Keratinocyte (primary cell): ENCODE results near the gene DNAAF8. TPM values are rescaled to one million over a fixed set of nuclear protein-coding genes. Genes with fewer than 3 reads are reported as not detected.

Experiments
- DNase-seq: peaks from one replicate; pipeline ENCODE4 v3.0.0-alpha.2; 2011; ENCODE audit warnings: low read depth, missing footprints, low spot score
- FAIRE-seq: peaks from 2 replicates; lab custom pipeline; 2011; peaks lifted over from hg19 to GRCh38; lab: Jason Lieb, UNC
- H2AFZ ChIP-seq: 2 replicates; pipeline ENCODE4 v1.6.0; 2012; ENCODE audit warnings: low read length, control low read depth, inconsistent platforms; ENCODE audit not compliant: control insufficient read depth
- H3K27ac ChIP-seq: 2 replicates; pipeline ENCODE4 v1.5.1; 2011; ENCODE audit warnings: low read length; ENCODE audit not compliant: control insufficient read depth, insufficient read depth
- H3K27me3 ChIP-seq: 3 replicates; pipeline ENCODE4 v1.6.0; 2011; ENCODE audit warnings: low read length; ENCODE audit not compliant: control insufficient read depth, insufficient read depth; ENCODE audit errors: extremely low read depth
- H3K36me3 ChIP-seq, 2 experiments: 2 replicates in 1 of 2; 3 replicates in 1 of 2; pipeline ENCODE4 v1.5.1; 2011; ENCODE audit warnings: low read length in 2 of 2, mild to moderate bottlenecking in 1 of 2; ENCODE audit not compliant: control insufficient read depth in 2 of 2, insufficient read depth in 2 of 2; ENCODE audit errors: extremely low read depth in 1 of 2
- H3K4me1 ChIP-seq: 3 replicates; pipeline ENCODE4 v1.5.1; 2011; ENCODE audit warnings: low read length; ENCODE audit not compliant: control insufficient read depth, insufficient read depth; ENCODE audit errors: extremely low read depth
- H3K4me2 ChIP-seq: 3 replicates; pipeline ENCODE4 v1.6.0; 2011; ENCODE audit warnings: low read depth, low read length; ENCODE audit not compliant: control insufficient read depth, insufficient read depth; ENCODE audit errors: extremely low read depth
- H3K4me3 ChIP-seq, 3 experiments: fragments of 200-600 bp in 1 of 3; sonication (generic) in 1 of 3; 2 replicates in 2 of 3; 3 replicates in 1 of 3; pipeline ENCODE4 v1.5.1; 2011 to 2016; ENCODE audit warnings: low read length in 3 of 3, mild to moderate bottlenecking in 3 of 3, control low read depth in 2 of 3, inconsistent platforms in 1 of 3, low read depth in 1 of 3, mixed read lengths in 1 of 3, mixed run types in 1 of 3, moderate library complexity in 1 of 3; ENCODE audit not compliant: control insufficient read depth in 2 of 3, insufficient read depth in 2 of 3; ENCODE audit errors: extremely low read depth in 1 of 3
- H3K79me2 ChIP-seq: 2 replicates; pipeline ENCODE4 v1.6.0; 2012; ENCODE audit warnings: low read length; ENCODE audit not compliant: control insufficient read depth, insufficient read depth
- H3K9ac ChIP-seq: 3 replicates; pipeline ENCODE4 v1.6.0; 2011; ENCODE audit warnings: low read length; ENCODE audit not compliant: control insufficient read depth, insufficient read depth; ENCODE audit errors: extremely low read depth
- H3K9me1 ChIP-seq: 3 replicates; pipeline ENCODE4 v1.6.0; 2011; ENCODE audit warnings: low read length; ENCODE audit not compliant: control insufficient read depth, insufficient read depth; ENCODE audit errors: extremely low read depth
- H3K9me3 ChIP-seq: 2 replicates; pipeline ENCODE4 v1.5.1; 2012; ENCODE audit warnings: low read depth, low read length; ENCODE audit not compliant: control insufficient read depth
- H4K20me1 ChIP-seq: 3 replicates; pipeline ENCODE4 v1.6.0; 2011; ENCODE audit warnings: low read length; ENCODE audit not compliant: control insufficient read depth, insufficient read depth; ENCODE audit errors: extremely low read depth
- CTCF ChIP-seq, 3 experiments: IDR thresholded peaks in 1 of 3; conservative IDR thresholded peaks in 1 of 3; optimal IDR thresholded peaks in 1 of 3; 2 replicates in 2 of 3; 3 replicates in 1 of 3; pipeline versions ENCODE3 to v1.5.1; 2011; ENCODE audit warnings: low read length in 3 of 3, mild to moderate bottlenecking in 3 of 3, moderate library complexity in 2 of 3, control low read depth in 1 of 3, inconsistent platforms in 1 of 3; ENCODE audit not compliant: insufficient read depth in 2 of 3; ENCODE audit errors: extremely low read depth in 1 of 3
- EZH2 ChIP-seq: IDR thresholded peaks from one replicate; pipeline ENCODE4 v1.6.1; 2012; ENCODE audit warnings: inconsistent platforms, mild to moderate bottlenecking, low read length, moderate library complexity
- dilution Hi-C: fragments of 300-500 bp; cut with MboI; formaldehyde crosslinking; loops from one replicate; pipeline ENCODE4 v1.7.0; 2020; ENCODE audit warnings: low sequenced_read_pairs; ENCODE audit not compliant: extremely low pct_ligation_motif_present
- polyA plus RNA-seq, 5 experiments: library from polyadenylated mRNA; depleted of rRNA in 3 of 5; stranded (reverse) in 3 of 5; stranded (forward) in 1 of 5; unstranded in 1 of 5; fragments of >200 nt; gene quantifications; 1 replicate in 1 of 5; 2 replicates in 3 of 5; 3 replicates in 1 of 5; pipeline versions ENCODE4 v1.2.1 to v1.2.3, GENCODE V29; 2011 to 2012; ENCODE audit warnings: missing spikeins in 2 of 5, low read depth in 1 of 5, low replicate concordance in 1 of 5

Gene DNAAF8
- polyA plus RNA-seq, 1 donor (not counting 4 experiments of a cell fraction or from before 2014, with no cell fraction given), result 0.26 TPM

- DNase-seq (no peak), FAIRE-seq (no peak)
- no peaks in the 10 kb centered on the region for H3K79me2 ChIP-seq
- H3K4me2 ChIP-seq, result peak overlapping the region; percentile 54
- no peak for TF ChIP-seq EZH2
- TF ChIP-seq CTCF (optimal IDR thresholded peaks at IDR 0.05 in 1 of 3, IDR thresholded peaks at IDR 0.05 in 1 of 3, conservative IDR thresholded peaks at IDR 0.05 in 1 of 3; ENCODE audit: extremely low read depth in 1 of 3, insufficient read depth in 2 of 3, low read length in 3 of 3), result peak in 2 of 3 experiments; percentile 6 to 8
- H4K20me1 ChIP-seq, result no peaks in the 10 kb centered on the region
- peaks cover 10 to 23% of the 10 kb centered on the region in 2 experiments for H3K36me3 ChIP-seq
- H3K9ac ChIP-seq, result peak overlapping the region; percentile 77
- dilution Hi-C loops, result no loop called here
- H2AFZ ChIP-seq, result no peak overlapping the region
- no peaks in the 10 kb centered on the region for H3K27me3 ChIP-seq
- peak overlapping the region; percentile 76 to 81 (median 80) for H3K4me3 ChIP-seq
- H3K9me3 ChIP-seq, result no peaks in the 10 kb centered on the region
- peak overlapping the region; percentile 40 for H3K27ac ChIP-seq
- peaks cover 5% of the 10 kb centered on the region for H3K4me1 ChIP-seq
- H3K9me1 ChIP-seq, result no peaks in the 10 kb centered on the region
Measured at GRCh38 chr16:4693956-4694641, 40.2 kb upstream of the DNAAF8 start.

GRCh38 chr16:4694642-4695451 is 39.5 kb upstream of the DNAAF8 start:
- H3K9me1 ChIP-seq, result no peaks in the 10 kb centered on the region
- FAIRE-seq (peak; percentile 32), DNase-seq (no peak)
- peak overlapping the region; percentile 15 for H3K9ac ChIP-seq
- no peaks in the 10 kb centered on the region for H4K20me1 ChIP-seq
- dilution Hi-C loops, result no loop called here
- H3K36me3 ChIP-seq, result peaks cover 11 to 20% of the 10 kb centered on the region in 2 experiments
- no peaks in the 10 kb centered on the region for H3K27me3 ChIP-seq
- H3K27ac ChIP-seq, result no peak overlapping the region
- H3K4me1 ChIP-seq, result peaks cover 5% of the 10 kb centered on the region
- H3K79me2 ChIP-seq, result no peaks in the 10 kb centered on the region
- no peak for TF ChIP-seq EZH2
- TF ChIP-seq CTCF (optimal IDR thresholded peaks at IDR 0.05 in 1 of 3, IDR thresholded peaks at IDR 0.05 in 1 of 3, conservative IDR thresholded peaks at IDR 0.05 in 1 of 3; ENCODE audit: extremely low read depth in 1 of 3, insufficient read depth in 2 of 3, low read length in 3 of 3), result peak in 1 of 3 experiments; percentile 29
- H3K9me3 ChIP-seq, result no peaks in the 10 kb centered on the region
- peak overlapping the region; percentile 54 for H3K4me2 ChIP-seq
- H2AFZ ChIP-seq, result no peak overlapping the region
- H3K4me3 ChIP-seq, result peak overlapping the region; percentile 33 to 81 (median 80)
